Body of pancreas (tissue), 4 donors: Measurements from ENCODE around the gene SPRED2. TPM values are rescaled to one million over a fixed set of nuclear protein-coding genes. Genes with fewer than 3 reads are reported as not detected.
A peak's percentile ranks its signal among the peaks of the same experiment; 100 is the strongest.

Experiments
- ATAC-seq: fragments of 150-250 bp; one replicate; pipeline ENCODE4 v1.9.1; 2016
- DNase-seq, 4 donors: peaks; one replicate each; pipeline ENCODE4 v3.0.0-alpha.2; 2019
- H3K27ac ChIP-seq, 4 donors: fragments of 200-600 bp; sonication (generic); 1 replicate in 3 of 4; 2 replicates in 1 of 4; pipeline versions ENCODE4 v1.5.1 to v1.6.1; 2016 to 2019; ENCODE audit warnings: mild to moderate bottlenecking in 1 of 4, mixed read lengths in 1 of 4, moderate library complexity in 1 of 4
- H3K27me3 ChIP-seq, 2 donors: fragments of 200-600 bp; sonication (generic); one replicate each; pipeline ENCODE4 v1.6.0; 2016; ENCODE audit warnings: mild to moderate bottlenecking in 1 of 2
- H3K36me3 ChIP-seq, 2 donors: fragments of 200-600 bp; sonication (generic); replicated peaks in 1 of 2; 2 replicates each; pipeline ENCODE4 v1.5.1; 2016; ENCODE audit warnings: low read depth in 2 of 2; ENCODE audit not compliant: insufficient read depth in 1 of 2
- H3K4me1 ChIP-seq: fragments of 200-600 bp; sonication (generic); one replicate; pipeline ENCODE4 v1.6.0; 2016
- H3K4me3 ChIP-seq, 2 donors: fragments of 200-600 bp; sonication (generic); 1 replicate in 1 of 2; 2 replicates in 1 of 2; pipeline ENCODE4 v1.5.1; 2016 to 2019
- H3K9me3 ChIP-seq, 3 donors: fragments of 200-600 bp; sonication (generic); 1 replicate in 2 of 3; 2 replicates in 1 of 3; pipeline ENCODE4 v1.5.1; 2016
- CTCF ChIP-seq, 7 experiments: fragments of 450-650 bp in 4 of 7; fragments of 200-600 bp in 3 of 7; sonication (generic) in 3 of 7; IDR thresholded peaks; one replicate each; pipeline ENCODE4 v1.5.1; 2016 to 2019; ENCODE audit warnings: antibody characterized with exemption in 7 of 7
- POLR2A ChIP-seq, 3 donors: fragments of 450-650 bp; IDR thresholded peaks; one replicate each; pipeline ENCODE4 v1.6.1; 2016; ENCODE audit warnings: antibody characterized with exemption in 3 of 3, mild to moderate bottlenecking in 2 of 3
- whole genome bisulfite sequencing, 2 donors: methylation state at CpG; one replicate each; pipeline ENCODE4 v1.1.5; 2017; 5-methylcytosine and 5-hydroxymethylcytosine counted together
- intact Hi-C: fragments of 100-400 bp; cut with DNase I; formaldehyde crosslinking; loops from one replicate; pipeline ENCODE4 v1.15.1; 2023
- total RNA-seq, 2 donors: library from RNA; depleted of rRNA; stranded (reverse); fragments of >200 nt; gene quantifications; one replicate each; pipeline ENCODE4 v1.1.0, GENCODE V29; 2016

The SPRED2 gene
- total RNA-seq, 2 donors from 2014 or later = 16.1 to 16.2 TPM

GRCh38 chr2:65282477-65283053 is 149.8 kb downstream of the SPRED2 start:
- no peaks in the 10 kb centered on the region for H3K4me1 ChIP-seq
- ATAC-seq (no peak), DNase-seq (no peak)
- H3K36me3 ChIP-seq = no peaks in the 10 kb centered on the region
- intact Hi-C loops = no loop called here
- H3K27ac ChIP-seq = no peak overlapping the region
- H3K9me3 ChIP-seq = no peaks in the 10 kb centered on the region
- 93 to 100% methylated on average over 1 to 3 of the region's 3 CpGs for WGBS, 2 donors
- no peak overlapping the region for H3K4me3 ChIP-seq
- no peak for TF ChIP-seq POLR2A (IDR thresholded peaks at IDR 0.05)
- TF ChIP-seq CTCF (IDR thresholded peaks at IDR 0.05) = no peak
- H3K27me3 ChIP-seq = no peaks in the 10 kb centered on the region

DNA sequence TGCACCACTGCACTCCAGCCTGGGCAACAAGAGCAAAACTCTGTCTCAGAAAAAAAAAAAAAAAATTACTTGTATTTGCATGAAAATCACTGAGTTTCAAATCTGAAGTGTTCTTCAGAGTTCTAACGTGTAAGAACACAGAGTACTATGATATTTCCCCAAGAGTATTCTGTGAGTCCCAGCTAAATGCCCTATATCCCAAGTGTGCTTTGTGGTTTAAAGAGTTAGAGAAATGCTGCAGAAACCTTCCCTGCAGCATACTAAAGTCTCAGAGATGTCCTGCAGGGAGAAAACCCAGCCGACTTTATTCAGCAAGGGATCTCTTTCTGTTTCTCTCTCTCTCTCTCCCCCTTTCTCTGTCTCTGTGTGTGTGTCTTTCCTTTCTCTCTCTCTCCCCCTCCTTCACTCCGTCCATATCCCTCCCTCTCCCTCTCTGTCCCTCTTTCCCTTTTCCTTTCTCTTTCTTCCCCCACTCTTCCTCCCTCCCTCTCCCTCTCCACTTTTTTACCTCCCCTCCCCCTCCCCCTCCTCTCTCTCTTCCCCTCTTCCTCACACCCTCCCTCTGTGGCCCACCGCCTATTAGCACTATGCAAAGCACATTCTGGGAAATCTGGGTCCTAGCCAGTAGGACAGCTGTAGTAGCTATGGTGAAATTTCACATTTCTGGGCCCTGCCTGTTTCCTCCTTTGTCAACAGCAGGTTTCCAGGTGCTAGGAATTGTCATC is 150.6 kb downstream of the SPRED2 start:
- no peak overlapping the region for H3K27ac ChIP-seq
- H3K4me3 ChIP-seq = no peak overlapping the region
- intact Hi-C loops = no loop called here
- peak; percentile 18 for ATAC-seq
- no peaks in the 10 kb centered on the region for H3K27me3 ChIP-seq
- no peaks in the 10 kb centered on the region for H3K36me3 ChIP-seq
- no peaks in the 10 kb centered on the region for H3K9me3 ChIP-seq
- peak in 3 of 4 donors; percentile 27 to 39 (median 31) for DNase-seq
- TF ChIP-seq CTCF (IDR thresholded peaks at IDR 0.05) (no peak), POLR2A (IDR thresholded peaks at IDR 0.05) (no peak)
- H3K4me1 ChIP-seq = no peaks in the 10 kb centered on the region
- WGBS, 2 donors = 23 to 37% methylated on average over 4 of the region's 4 CpGs

GRCh38 chr2:65279756-65280155 is 152.6 kb downstream of the SPRED2 start:
- Histone ChIP-seq H3K9me3 (no peaks in the 10 kb centered on the region), H3K4me3 (no peak overlapping the region), H3K27me3 (no peaks in the 10 kb centered on the region), H3K27ac (no peak overlapping the region), H3K36me3 (no peaks in the 10 kb centered on the region), H3K4me1 (no peaks in the 10 kb centered on the region)
- TF ChIP-seq CTCF (IDR thresholded peaks at IDR 0.05) (no peak), POLR2A (IDR thresholded peaks at IDR 0.05) (no peak)
- 93% methylated on average over 6 of the region's 6 CpGs for WGBS, 2 donors
- ATAC-seq (no peak), DNase-seq (no peak)
- intact Hi-C loops = no loop called here

DNA sequence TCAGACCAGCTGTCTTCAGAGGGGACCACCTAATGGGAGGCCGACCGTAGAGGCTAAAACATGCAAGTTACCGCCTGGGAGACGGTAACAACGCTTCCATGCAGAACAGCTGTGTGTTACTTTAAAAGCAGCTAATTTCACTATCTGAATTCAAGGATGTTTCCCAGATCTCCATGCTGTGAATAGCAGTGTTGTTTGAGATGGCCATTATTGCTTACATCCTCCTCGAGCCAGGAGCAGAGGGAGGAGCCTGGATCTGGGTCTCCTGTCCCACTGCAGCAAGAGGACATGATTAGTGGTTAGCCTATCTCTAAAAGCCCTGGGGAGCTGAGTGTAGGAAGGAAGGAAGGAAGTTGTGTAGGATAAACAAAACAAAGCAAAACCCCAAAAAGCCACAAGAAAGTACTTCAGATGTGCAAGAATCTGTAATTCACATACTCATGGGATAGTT is 153.8 kb downstream of the SPRED2 start:
- intact Hi-C loops = no loop called here
- Histone ChIP-seq H3K36me3 (no peaks in the 10 kb centered on the region), H3K4me3 (no peak overlapping the region), H3K4me1 (no peaks in the 10 kb centered on the region), H3K27me3 (no peaks in the 10 kb centered on the region), H3K27ac (no peak overlapping the region), H3K9me3 (no peaks in the 10 kb centered on the region)
- DNase-seq (no peak), ATAC-seq (no peak)
- no peak for TF ChIP-seq CTCF (IDR thresholded peaks at IDR 0.05)
- TF ChIP-seq POLR2A (IDR thresholded peaks at IDR 0.05) = no peak
- 64 to 69% methylated on average over 6 of the region's 6 CpGs for WGBS, 2 donors
